WI38 (cell line): ENCODE data around the gene PLOD1.
A peak's percentile ranks its signal among the peaks of the same experiment; 100 is the strongest.

Experiments used
- H3K4me3 ChIP-seq: 2 replicates; pipeline ENCODE4 v1.5.1; 2011; ENCODE audit warnings: low read depth, mild to moderate bottlenecking, control low read depth, low read length
- TF ChIP-seq, protein P1 (sequence below): IDR thresholded peaks from 2 replicates; pipeline ENCODE4 v1.5.1; 2012; ENCODE audit warnings: low read depth, mild to moderate bottlenecking, control low read depth, low read length

PLOD1 gene

DNA sequence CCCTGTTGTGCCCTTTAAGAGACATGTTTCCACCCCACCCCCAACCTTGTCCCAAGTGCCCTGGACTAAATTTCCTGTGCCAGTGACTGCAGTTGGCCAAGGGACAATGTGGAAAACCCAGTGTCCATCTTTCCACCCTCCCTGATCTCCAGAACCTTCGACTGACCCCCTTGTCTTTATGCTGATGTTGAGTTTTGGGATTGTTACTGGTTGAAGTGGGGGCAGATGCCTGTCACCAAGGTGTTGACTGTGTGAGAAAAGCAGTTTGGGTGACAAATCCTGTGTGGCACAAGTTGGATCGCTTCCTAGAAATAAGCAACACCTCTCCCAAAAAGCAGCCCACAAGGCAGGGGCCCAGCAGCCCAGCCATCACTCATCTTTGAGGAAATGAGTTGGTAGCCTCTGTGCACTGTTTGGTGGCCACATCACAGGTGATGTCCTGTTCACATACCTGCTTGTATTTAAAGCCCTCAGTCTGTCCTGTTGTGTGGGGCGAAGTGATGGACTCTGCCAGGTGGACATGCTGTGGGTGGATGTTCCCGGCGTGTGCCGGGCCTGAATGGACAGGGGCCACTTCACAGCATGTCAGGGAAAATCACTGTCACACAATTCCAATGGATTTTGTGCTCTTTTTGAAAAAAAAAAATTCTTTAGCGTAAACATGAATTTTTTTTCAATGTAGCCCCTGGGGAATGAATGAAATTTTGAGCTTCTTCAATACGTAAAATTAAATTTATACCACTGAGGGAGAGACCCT lies 78.2 kb downstream of the PLOD1 start:
- no peak overlapping the region for H3K4me3 ChIP-seq

DNA sequence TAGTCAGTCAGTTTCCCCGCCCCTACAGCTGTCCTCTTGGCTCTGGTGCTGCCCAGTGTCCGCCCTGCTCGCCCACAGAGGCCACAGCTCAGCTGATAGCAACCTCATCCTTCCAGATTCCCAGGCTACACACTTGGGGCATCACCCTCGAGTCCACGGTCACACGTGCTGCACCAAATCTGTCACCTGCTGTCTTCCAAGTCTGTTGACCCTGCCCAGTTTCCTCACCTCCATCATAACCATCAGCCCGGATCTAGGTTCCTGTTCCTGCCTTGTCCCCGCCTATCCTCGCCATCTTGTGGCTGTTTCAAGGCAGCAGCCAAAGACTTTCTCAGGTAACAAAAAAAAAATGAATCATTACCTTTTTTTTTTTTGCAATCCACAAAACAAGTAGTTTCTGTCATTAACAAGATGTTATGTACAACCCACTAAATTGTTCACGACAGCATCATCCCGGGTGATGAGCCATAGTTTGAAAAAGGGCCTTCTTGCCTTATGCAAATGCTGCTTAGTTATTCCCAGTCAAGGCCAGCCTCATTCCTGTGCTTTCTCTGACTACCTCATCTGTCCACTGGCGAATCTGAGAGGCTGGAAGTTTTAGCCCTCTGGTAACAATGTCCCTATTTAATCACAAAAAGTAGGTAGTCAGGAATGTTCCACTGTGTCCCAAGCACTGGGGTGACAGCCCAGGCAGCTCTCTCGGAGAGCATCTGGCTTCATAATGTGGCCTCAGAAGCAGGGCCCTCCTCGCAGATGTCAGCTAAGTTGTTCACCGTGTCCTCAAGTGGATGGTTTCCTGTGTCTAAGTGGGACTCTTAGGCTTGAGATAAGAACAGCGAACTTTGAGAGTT lies 79.8 kb downstream of the PLOD1 start:
- no peak overlapping the region for H3K4me3 ChIP-seq
- TF ChIP-seq, protein P1, sequence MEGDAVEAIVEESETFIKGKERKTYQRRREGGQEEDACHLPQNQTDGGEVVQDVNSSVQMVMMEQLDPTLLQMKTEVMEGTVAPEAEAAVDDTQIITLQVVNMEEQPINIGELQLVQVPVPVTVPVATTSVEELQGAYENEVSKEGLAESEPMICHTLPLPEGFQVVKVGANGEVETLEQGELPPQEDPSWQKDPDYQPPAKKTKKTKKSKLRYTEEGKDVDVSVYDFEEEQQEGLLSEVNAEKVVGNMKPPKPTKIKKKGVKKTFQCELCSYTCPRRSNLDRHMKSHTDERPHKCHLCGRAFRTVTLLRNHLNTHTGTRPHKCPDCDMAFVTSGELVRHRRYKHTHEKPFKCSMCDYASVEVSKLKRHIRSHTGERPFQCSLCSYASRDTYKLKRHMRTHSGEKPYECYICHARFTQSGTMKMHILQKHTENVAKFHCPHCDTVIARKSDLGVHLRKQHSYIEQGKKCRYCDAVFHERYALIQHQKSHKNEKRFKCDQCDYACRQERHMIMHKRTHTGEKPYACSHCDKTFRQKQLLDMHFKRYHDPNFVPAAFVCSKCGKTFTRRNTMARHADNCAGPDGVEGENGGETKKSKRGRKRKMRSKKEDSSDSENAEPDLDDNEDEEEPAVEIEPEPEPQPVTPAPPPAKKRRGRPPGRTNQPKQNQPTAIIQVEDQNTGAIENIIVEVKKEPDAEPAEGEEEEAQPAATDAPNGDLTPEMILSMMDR, result no peak

More for the DNA sequence above, 78.2 kb downstream of the PLOD1 start:
- TF ChIP-seq, protein P1, result no peak

- TF ChIP-seq, protein P1, result no peak
- H3K4me3 ChIP-seq, result no peak overlapping the region
Measured at GRCh38 chr1:12015001-12015491, 80.5 kb downstream of the PLOD1 start.

GRCh38 chr1:12015499-12015898 lies 81.0 kb downstream of the PLOD1 start:
- H3K4me3 ChIP-seq, result no peak overlapping the region
- TF ChIP-seq, protein P1, result no peak

- TF ChIP-seq, protein P1, result no peak
- H3K4me3 ChIP-seq, result no peak overlapping the region
Measured at GRCh38 chr1:12016182-12016581, 81.7 kb downstream of the PLOD1 start.

DNA sequence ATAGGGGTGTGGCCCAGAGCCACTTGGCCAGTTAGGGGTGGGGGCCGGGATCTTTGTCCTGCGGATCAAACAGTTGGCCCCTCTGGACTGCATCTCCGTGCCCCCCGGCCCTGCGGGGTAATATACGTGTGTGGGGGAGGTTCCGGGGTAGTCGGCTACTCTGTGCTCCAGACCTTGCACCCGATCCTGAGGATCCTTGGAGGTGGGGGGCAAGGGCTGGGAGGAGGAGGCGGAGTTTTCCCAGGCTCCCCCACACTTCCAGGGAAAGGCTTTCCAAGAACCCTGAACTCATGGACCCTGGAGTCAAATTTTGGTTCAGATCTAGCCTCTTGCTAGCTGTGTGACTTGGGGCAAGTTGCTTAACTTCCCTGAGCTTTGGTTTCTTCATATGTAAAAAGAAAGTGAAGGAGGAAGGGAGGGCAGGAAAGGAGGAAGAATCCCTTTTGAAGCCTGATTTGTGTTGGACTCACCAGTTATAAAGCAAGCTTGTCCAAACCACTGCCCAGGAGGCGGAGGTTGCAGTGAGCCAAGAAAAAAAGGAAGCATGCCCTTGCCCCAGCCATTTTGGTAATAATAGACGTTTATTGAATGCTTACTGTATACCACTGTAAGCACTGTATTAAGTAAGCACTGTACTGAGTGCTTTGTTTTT lies 85.5 kb downstream of the PLOD1 start:
- TF ChIP-seq, protein P1, result no peak
- H3K4me3 ChIP-seq, result peak overlapping the region; percentile 84
